DND-41 (cell line): ENCODE data around the gene MEP1A.

ENCODE experiments used
- ATAC-seq: fragments of 200-7000 bp; cut with Tn5 transposase; 3 replicates; pipeline ENCODE4 v1.9.1; 2021; ENCODE audit warnings: low read depth; ENCODE audit not compliant: insufficient read depth
- DNase-seq: peaks from one replicate; pipeline ENCODE4 v3.0.0-alpha.2; 2020
- H2AFZ ChIP-seq: 2 replicates; pipeline ENCODE4 v1.6.0; 2012; ENCODE audit warnings: low read depth, low read length
- H3K27ac ChIP-seq: 2 replicates; pipeline ENCODE4 v1.5.1; 2012; ENCODE audit warnings: low read length, inconsistent platforms
- H3K27me3 ChIP-seq: fragments of 200-600 bp; sonication (generic); 2 replicates; pipeline ENCODE4 v1.6.0; 2012; ENCODE audit warnings: low read length, mild to moderate bottlenecking, inconsistent platforms; ENCODE audit not compliant: insufficient read depth, poor library complexity
- H3K36me3 ChIP-seq: 2 replicates; pipeline ENCODE4 v1.5.1; 2012; ENCODE audit warnings: low read length, inconsistent platforms; ENCODE audit not compliant: insufficient read depth
- H3K4me1 ChIP-seq: 2 replicates; pipeline ENCODE4 v1.5.1; 2012; ENCODE audit warnings: mild to moderate bottlenecking, low read length; ENCODE audit not compliant: insufficient read depth
- H3K4me2 ChIP-seq: 2 replicates; pipeline ENCODE4 v1.6.0; 2012; ENCODE audit warnings: mild to moderate bottlenecking, moderate library complexity, low read length, inconsistent platforms; ENCODE audit not compliant: insufficient read depth
- H3K4me3 ChIP-seq, 2 experiments: fragments of 200-600 bp in 1 of 2; shearing (Covaris generic) in 1 of 2; 2 replicates each; pipeline ENCODE4 v1.5.1; 2012 to 2016; ENCODE audit warnings: inconsistent platforms in 2 of 2, low read length in 2 of 2, mild to moderate bottlenecking in 2 of 2, low read depth in 1 of 2, moderate library complexity in 1 of 2
- H3K79me2 ChIP-seq: 2 replicates; pipeline ENCODE4 v1.6.0; 2012; ENCODE audit warnings: low read length, inconsistent platforms; ENCODE audit not compliant: insufficient read depth
- H3K9ac ChIP-seq: 2 replicates; pipeline ENCODE4 v1.6.0; 2012; ENCODE audit warnings: low read depth, mild to moderate bottlenecking, inconsistent platforms, low read length, moderate library complexity
- H3K9me3 ChIP-seq: 2 replicates; pipeline ENCODE4 v1.5.1; 2012; ENCODE audit warnings: low read length, moderate library complexity, mild to moderate bottlenecking, inconsistent platforms; ENCODE audit not compliant: insufficient read depth, severe bottlenecking
- H4K20me1 ChIP-seq: 2 replicates; pipeline ENCODE4 v1.6.0; 2012; ENCODE audit warnings: low read length; ENCODE audit not compliant: insufficient read depth
- CTCF ChIP-seq: IDR thresholded peaks from 2 replicates; pipeline ENCODE4 v1.5.1; 2012; ENCODE audit warnings: borderline replicate concordance, low read length, moderate library complexity, mild to moderate bottlenecking; ENCODE audit not compliant: poor library complexity, severe bottlenecking; ENCODE audit errors: extremely low read depth
- EZH2 ChIP-seq: IDR thresholded peaks from 3 replicates; pipeline ENCODE4 v1.6.1; 2012; ENCODE audit warnings: borderline replicate concordance, low read depth, mild to moderate bottlenecking, moderate library complexity, low read length, inconsistent platforms; ENCODE audit not compliant: severe bottlenecking

MEP1A gene

GRCh38 chr6:46794068-46794467 lies 879 bp downstream of the MEP1A start:
- Histone ChIP-seq H3K9me3 (no peaks in the 10 kb centered on the region), H3K9ac (no peak overlapping the region), H3K4me3 (no peak overlapping the region), H3K79me2 (no peaks in the 10 kb centered on the region), H3K27ac (no peak overlapping the region), H3K36me3 (no peaks in the 10 kb centered on the region), H3K4me1 (no peaks in the 10 kb centered on the region), H3K27me3 (no peaks in the 10 kb centered on the region), H3K4me2 (no peak overlapping the region), H4K20me1 (no peaks in the 10 kb centered on the region), H2AFZ (no peak overlapping the region)
- TF ChIP-seq EZH2 (no peak), CTCF (no peak)
- ATAC-seq (no peak), DNase-seq (no peak)

- H3K36me3 ChIP-seq: no peaks in the 10 kb centered on the region
- TF ChIP-seq EZH2: no peak
- TF ChIP-seq CTCF: no peak
- H4K20me1 ChIP-seq: no peaks in the 10 kb centered on the region
- H3K4me3 ChIP-seq: no peak overlapping the region
- ATAC-seq (no peak), DNase-seq (no peak)
- no peak overlapping the region for H3K27ac ChIP-seq
- H3K4me1 ChIP-seq: no peaks in the 10 kb centered on the region
- no peaks in the 10 kb centered on the region for H3K9me3 ChIP-seq
- H3K79me2 ChIP-seq: no peaks in the 10 kb centered on the region
- no peak overlapping the region for H3K4me2 ChIP-seq
- no peak overlapping the region for H3K9ac ChIP-seq
- H3K27me3 ChIP-seq: no peaks in the 10 kb centered on the region
- no peak overlapping the region for H2AFZ ChIP-seq
Measured at GRCh38 chr6:46795816-46796215, 2.6 kb downstream of the MEP1A start.

- no peak overlapping the region for H3K4me3 ChIP-seq
- no peak overlapping the region for H2AFZ ChIP-seq
- no peaks in the 10 kb centered on the region for H3K36me3 ChIP-seq
- H3K27me3 ChIP-seq: no peaks in the 10 kb centered on the region
- no peak for ATAC-seq
- no peaks in the 10 kb centered on the region for H4K20me1 ChIP-seq
- no peaks in the 10 kb centered on the region for H3K79me2 ChIP-seq
- H3K9me3 ChIP-seq: no peaks in the 10 kb centered on the region
- no peak overlapping the region for H3K9ac ChIP-seq
- no peaks in the 10 kb centered on the region for H3K4me1 ChIP-seq
- TF ChIP-seq EZH2 (no peak), CTCF (no peak)
- H3K4me2 ChIP-seq: no peak overlapping the region
- no peak for DNase-seq
- no peak overlapping the region for H3K27ac ChIP-seq
Measured at GRCh38 chr6:46796848-46797580, 3.8 kb downstream of the MEP1A start.
